Neural crest cell (in vitro differentiated cells): ENCODE results near the gene SH2D7. TPM values are rescaled to one million over a fixed set of nuclear protein-coding genes. Genes with fewer than 3 reads are reported as not detected.

Experiments used
- DNase-seq: peaks from one replicate; pipeline ENCODE4 v3.0.0; 2021; ENCODE audit warnings: low read depth, mixed read lengths, low spot score
- H3K27ac Mint-ChIP-seq: one replicate; pipeline ENCODE4 v1.8.0; 2021; ENCODE audit warnings: mild to moderate bottlenecking, mixed read lengths; ENCODE audit not compliant: unreplicated experiment
- H3K27me3 Mint-ChIP-seq: 2 replicates; pipeline ENCODE4 v1.8.0; 2021; ENCODE audit warnings: low read depth, mild to moderate bottlenecking, mixed read lengths
- H3K36me3 Mint-ChIP-seq: 2 replicates; pipeline ENCODE4 v1.8.0; 2021; ENCODE audit warnings: low read depth, mild to moderate bottlenecking, mixed read lengths
- H3K4me1 Mint-ChIP-seq: 2 replicates; pipeline ENCODE4 v1.8.0; 2021; ENCODE audit warnings: mixed read lengths
- H3K4me3 Mint-ChIP-seq: one replicate; pipeline ENCODE4 v1.8.0; 2021; ENCODE audit warnings: mild to moderate bottlenecking, mixed read lengths
- H3K9me3 Mint-ChIP-seq: 2 replicates; pipeline ENCODE4 v1.8.0; 2021; ENCODE audit warnings: mixed read lengths
- total RNA-seq: library from RNA; stranded (reverse); gene quantifications from 2 replicates; pipeline ENCODE4 v1.2.1, GENCODE V29; 2021
- TF ChIP-seq, protein P1 (sequence below): fragments of 200-600 bp; sonication (generic); conservative IDR thresholded peaks from 2 replicates; pipeline ENCODE4 v1.5.0; 2021; ENCODE audit warnings: antibody characterized with exemption, mild to moderate bottlenecking

Gene SH2D7
- total RNA-seq, 1 donor from 2014 or later: not detected

DNA sequence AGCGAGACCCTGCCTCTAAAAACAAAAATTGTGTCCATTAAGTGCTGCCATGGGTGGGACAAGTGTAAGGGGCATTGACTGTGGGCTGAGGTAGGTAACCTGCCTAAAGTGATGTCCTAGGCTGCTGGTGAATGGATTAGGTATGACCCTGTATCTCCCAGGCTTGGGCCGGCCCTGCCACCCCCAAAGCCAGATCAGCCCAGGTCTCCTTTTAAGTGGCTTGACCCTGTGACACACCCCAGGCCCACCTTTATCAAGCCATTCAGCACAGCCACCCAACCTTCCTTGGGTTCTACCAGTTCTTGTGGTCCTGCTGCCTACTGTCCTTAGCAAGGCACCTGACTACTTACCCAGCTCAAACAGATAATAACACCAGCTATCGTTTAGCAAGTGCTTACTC lies 20.2 kb downstream of the SH2D7 start:
- no peak overlapping the region for H3K27ac Mint-ChIP-seq
- peaks cover 14% of the 10 kb centered on the region for H3K4me1 Mint-ChIP-seq
- H3K4me3 Mint-ChIP-seq: no peak overlapping the region
- H3K9me3 Mint-ChIP-seq: no peaks in the 10 kb centered on the region
- no peak for DNase-seq
- TF ChIP-seq, protein P1, sequence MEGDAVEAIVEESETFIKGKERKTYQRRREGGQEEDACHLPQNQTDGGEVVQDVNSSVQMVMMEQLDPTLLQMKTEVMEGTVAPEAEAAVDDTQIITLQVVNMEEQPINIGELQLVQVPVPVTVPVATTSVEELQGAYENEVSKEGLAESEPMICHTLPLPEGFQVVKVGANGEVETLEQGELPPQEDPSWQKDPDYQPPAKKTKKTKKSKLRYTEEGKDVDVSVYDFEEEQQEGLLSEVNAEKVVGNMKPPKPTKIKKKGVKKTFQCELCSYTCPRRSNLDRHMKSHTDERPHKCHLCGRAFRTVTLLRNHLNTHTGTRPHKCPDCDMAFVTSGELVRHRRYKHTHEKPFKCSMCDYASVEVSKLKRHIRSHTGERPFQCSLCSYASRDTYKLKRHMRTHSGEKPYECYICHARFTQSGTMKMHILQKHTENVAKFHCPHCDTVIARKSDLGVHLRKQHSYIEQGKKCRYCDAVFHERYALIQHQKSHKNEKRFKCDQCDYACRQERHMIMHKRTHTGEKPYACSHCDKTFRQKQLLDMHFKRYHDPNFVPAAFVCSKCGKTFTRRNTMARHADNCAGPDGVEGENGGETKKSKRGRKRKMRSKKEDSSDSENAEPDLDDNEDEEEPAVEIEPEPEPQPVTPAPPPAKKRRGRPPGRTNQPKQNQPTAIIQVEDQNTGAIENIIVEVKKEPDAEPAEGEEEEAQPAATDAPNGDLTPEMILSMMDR: no peak
- H3K27me3 Mint-ChIP-seq: no peaks in the 10 kb centered on the region
- H3K36me3 Mint-ChIP-seq: no peaks in the 10 kb centered on the region

DNA sequence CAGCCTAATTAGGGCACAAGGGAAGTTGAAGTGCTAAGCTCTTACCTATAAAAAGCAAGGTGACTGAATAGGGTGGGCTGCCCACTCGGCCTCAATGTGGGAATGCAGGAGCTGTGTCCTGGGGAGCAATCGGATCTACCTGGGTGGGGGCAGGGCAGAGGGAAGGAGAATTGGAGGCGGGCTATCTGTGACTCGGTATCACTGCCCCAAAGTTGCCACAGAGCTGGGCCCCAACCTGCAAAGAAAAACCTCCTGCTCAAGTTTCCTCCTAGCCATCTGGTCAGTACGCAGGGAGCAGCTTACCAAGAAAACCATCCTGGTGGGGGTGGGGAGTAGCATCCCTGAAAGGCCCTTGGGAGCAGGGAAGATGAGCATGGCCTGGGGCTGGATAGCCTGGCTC lies 28.2 kb downstream of the SH2D7 start:
- no peak for DNase-seq
- Mint-ChIP-seq H3K36me3 (no peaks in the 10 kb centered on the region), H3K4me1 (peaks cover 7% of the 10 kb centered on the region), H3K27ac (no peak overlapping the region), H3K9me3 (no peaks in the 10 kb centered on the region), H3K4me3 (no peak overlapping the region), H3K27me3 (no peaks in the 10 kb centered on the region)
- TF ChIP-seq, protein P1: no peak

DNA sequence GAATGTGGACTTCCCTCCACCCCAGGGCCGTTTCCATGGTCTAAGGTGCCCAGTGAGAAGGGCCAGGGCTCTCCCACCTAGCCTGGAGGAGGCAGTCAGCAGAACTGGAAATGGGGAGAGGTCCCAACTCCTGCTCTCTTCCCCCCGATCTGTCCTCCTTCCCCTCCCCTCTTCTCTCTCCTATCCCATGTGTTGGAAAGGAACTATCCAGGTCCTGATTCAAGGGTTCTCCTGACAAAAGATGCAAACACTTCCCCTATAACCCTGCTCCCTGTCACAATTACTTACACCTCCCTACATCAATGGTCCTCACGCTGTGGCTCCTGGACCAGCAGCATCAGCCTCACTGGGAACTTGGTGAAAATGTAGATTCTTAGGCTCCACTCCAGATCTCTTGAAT lies 32.9 kb downstream of the SH2D7 start:
- no peak for DNase-seq
- H3K36me3 Mint-ChIP-seq: no peaks in the 10 kb centered on the region
- no peaks in the 10 kb centered on the region for H3K9me3 Mint-ChIP-seq
- no peak overlapping the region for H3K4me3 Mint-ChIP-seq
- H3K27ac Mint-ChIP-seq: no peak overlapping the region
- H3K4me1 Mint-ChIP-seq: peaks cover 9% of the 10 kb centered on the region
- no peaks in the 10 kb centered on the region for H3K27me3 Mint-ChIP-seq
- TF ChIP-seq, protein P1: no peak

DNA sequence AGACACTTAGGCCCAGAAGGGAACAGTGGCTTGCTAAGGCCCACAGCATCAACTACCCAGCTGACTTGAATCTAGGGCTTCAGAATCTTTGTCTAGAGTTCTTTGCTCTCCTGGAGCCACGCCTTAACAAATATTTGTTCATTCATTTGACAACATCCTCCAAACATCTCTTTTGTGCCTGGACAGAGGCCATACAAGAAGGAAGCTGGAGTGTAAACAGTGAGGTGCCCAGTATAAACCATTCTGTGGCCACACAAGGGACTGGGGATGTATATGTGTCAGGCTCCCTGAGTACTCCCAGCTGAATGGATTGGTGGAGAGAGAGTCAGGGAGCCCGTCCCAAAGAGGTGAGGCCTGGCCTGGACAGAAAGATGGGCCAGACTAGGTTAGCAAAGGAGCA lies 35.5 kb downstream of the SH2D7 start:
- Mint-ChIP-seq H3K27me3 (no peaks in the 10 kb centered on the region), H3K27ac (peak overlapping the region; percentile 32), H3K4me1 (peaks cover 17% of the 10 kb centered on the region), H3K36me3 (no peaks in the 10 kb centered on the region), H3K4me3 (peak overlapping the region; percentile 86), H3K9me3 (no peaks in the 10 kb centered on the region)
- TF ChIP-seq, protein P1: no peak
- DNase-seq: no peak

DNA sequence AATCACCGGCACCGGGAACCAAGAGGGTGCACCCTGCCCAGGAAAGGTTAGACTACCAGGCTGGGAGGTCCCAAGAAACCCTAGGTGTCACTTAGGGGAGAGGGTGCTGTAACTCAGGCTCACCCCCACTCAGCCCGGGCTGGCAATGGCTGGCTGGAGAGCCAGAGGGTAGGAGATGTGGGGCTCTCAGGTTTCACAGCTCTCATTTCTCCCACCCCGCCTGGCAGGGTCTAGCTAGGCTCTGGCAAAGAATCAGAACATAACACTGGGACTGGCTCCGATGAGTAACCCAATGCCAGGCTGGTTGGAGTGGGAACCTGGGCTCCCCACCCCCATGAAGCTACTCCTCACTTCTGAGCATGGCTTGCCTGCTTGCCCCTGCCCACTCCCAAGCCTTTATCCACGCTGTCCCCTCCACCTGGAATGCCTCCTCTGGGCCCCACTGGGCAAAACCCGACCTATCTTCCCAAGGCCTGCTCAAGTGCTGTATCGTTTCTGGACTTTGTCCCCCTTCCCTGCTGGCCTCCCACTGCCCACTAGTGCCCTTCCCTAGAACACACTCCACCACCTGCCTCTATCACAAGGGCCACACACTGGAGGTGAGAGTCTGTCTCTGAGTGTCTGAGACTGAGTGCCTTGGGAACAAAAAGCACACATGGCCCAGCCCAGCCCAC lies 36.9 kb downstream of the SH2D7 start:
- H3K36me3 Mint-ChIP-seq: no peaks in the 10 kb centered on the region
- no peak overlapping the region for H3K4me3 Mint-ChIP-seq
- H3K27ac Mint-ChIP-seq: peak overlapping the region; percentile 28
- H3K27me3 Mint-ChIP-seq: no peaks in the 10 kb centered on the region
- TF ChIP-seq, protein P1: no peak
- peaks cover 17% of the 10 kb centered on the region for H3K4me1 Mint-ChIP-seq
- H3K9me3 Mint-ChIP-seq: no peaks in the 10 kb centered on the region
- no peak for DNase-seq
